Fibroblast of villous mesenchyme (primary cell): ENCODE results near the gene ALS2CL. TPM values are rescaled to one million over a fixed set of nuclear protein-coding genes. Genes with fewer than 3 reads are reported as not detected.

Experiments used
- DNase-seq: peaks from one replicate; pipeline ENCODE4 v3.0.0-alpha.2; 2010; ENCODE audit warnings: low read depth
- H3K4me3 ChIP-seq: 2 replicates; pipeline ENCODE4 v1.5.1; 2011; ENCODE audit warnings: low read depth, mild to moderate bottlenecking, low read length
- CTCF ChIP-seq: IDR thresholded peaks from 2 replicates; pipeline ENCODE4 v1.5.1; 2012; ENCODE audit warnings: low read depth, mild to moderate bottlenecking, low read length; ENCODE audit not compliant: insufficient read depth
- total RNA-seq: library from RNA; depleted of rRNA; stranded (reverse); fragments of >200 nt; gene quantifications from 2 replicates; pipeline ENCODE4 v1.2.3, GENCODE V29; 2012

The ALS2CL gene
- total RNA-seq, 1 donor: 6.0 TPM

- H3K4me3 ChIP-seq: no peak overlapping the region
- no peak for TF ChIP-seq CTCF
- DNase-seq: peak; percentile 3
Observed at GRCh38 chr3:46733026-46733800, 39.7 kb upstream of the ALS2CL start.

GRCh38 chr3:46731795-46732194 is 38.3 kb upstream of the ALS2CL start:
- DNase-seq: no peak
- no peak for TF ChIP-seq CTCF
- H3K4me3 ChIP-seq: no peak overlapping the region

- no peak for TF ChIP-seq CTCF
- H3K4me3 ChIP-seq: no peak overlapping the region
- DNase-seq: no peak
Observed at GRCh38 chr3:46730819-46731218, 37.3 kb upstream of the ALS2CL start.

- no peak for DNase-seq
- H3K4me3 ChIP-seq: no peak overlapping the region
- no peak for TF ChIP-seq CTCF
Observed at GRCh38 chr3:46729038-46729437, 35.6 kb upstream of the ALS2CL start.

- H3K4me3 ChIP-seq: no peak overlapping the region
- no peak for DNase-seq
- TF ChIP-seq CTCF: no peak
Observed at GRCh38 chr3:46725621-46726314, 32.3 kb upstream of the ALS2CL start.

- DNase-seq: no peak
- TF ChIP-seq CTCF: no peak
- no peak overlapping the region for H3K4me3 ChIP-seq
Observed at GRCh38 chr3:46724424-46724823, 30.9 kb upstream of the ALS2CL start.
